GM21367 (cell line): ENCODE data around the gene NTNG2.

Experiments used
- ATAC-seq: cut with Tn5 transposase; IDR thresholded peaks from one replicate; pipeline ENCODE4 v1.9.1; 2021; ENCODE audit not compliant: unreplicated experiment

Gene NTNG2

GRCh38 chr9:132169672-132170392 is 8.0 kb downstream of the NTNG2 start:
- ATAC-seq: no peak

DNA sequence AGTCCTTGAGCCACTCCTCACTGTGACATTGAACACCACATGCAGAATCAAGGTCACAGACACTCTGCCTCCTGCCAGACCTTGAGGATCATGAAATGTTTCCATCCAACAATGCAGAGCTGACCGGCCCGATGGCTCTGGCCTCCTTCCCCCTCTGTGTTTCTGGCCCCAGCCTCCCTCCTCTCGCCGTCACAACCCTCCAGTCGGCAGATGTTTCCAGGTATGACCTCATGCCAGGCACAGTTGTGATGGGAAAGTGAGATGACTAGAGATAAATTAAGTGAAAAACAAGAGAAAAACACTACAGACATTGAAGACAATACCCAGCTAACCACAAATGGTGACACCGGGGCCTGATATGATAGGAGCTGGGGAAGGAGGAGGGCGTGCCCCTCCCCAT is 9.8 kb downstream of the NTNG2 start:
- no peak for ATAC-seq

DNA sequence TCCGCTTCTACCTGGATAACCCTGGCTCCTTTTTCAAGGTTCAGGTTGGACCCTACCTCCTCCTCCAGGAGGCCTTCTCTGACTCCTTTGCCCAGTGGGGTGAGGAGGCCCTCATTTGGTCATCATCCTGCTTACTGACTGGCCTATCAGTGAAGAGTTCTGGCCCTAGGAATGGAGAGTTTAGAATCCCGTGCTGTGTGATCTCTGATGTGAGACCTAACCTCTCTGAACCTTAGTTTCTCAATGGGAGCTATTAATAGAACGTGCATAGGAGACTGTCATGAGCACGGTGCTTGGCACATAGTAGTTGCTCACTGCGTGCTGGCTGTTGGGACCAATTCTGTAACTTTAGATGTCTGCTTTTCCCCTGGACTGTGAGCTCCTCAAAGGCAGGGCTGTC is 10.3 kb downstream of the NTNG2 start:
- no peak for ATAC-seq

GRCh38 chr9:132175431-132175830 is 13.6 kb downstream of the NTNG2 start:
- no peak for ATAC-seq

GRCh38 chr9:132176338-132176737 is 14.5 kb downstream of the NTNG2 start:
- ATAC-seq: no peak

GRCh38 chr9:132181796-132182313 is 20.0 kb downstream of the NTNG2 start:
- no peak for ATAC-seq

DNA sequence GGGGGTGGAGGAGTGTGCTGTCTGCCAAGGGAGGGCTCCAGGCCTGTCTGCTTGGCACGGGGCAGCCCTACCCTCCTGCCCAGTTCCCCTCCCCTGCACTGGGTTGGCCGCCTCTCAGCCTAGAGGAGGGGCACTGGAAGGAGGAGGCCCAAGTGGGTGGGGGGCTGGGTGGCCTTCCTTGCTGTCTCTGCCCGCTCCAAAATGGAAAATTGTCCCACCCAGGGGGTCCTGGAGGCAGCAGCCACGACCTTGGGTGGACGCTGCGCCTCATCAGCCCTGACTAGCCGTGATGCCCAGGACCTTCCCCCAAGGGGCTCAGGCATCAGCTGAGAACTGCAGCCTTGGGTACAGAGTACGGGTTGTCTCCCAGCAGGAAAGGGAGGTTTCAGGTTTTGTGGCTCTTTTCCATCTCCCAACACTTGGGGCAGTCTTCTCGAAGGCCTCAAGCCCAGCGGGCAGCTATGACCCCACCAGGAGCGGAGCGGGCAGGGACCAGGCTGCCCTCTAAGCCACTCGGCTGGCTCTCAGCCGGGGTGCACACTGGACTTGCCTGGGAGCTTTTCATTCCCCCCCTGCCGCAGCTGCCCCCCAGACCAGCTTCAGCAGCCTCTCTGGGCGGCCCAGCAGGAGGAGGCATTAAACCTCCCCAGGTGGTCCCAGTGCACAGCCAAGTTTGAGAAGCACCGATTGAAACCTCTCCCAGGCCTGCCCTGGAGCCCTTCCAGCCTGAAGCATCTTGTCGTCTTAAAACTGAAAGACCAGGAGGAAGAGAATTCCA is 20.6 kb downstream of the NTNG2 start:
- no peak for ATAC-seq

DNA sequence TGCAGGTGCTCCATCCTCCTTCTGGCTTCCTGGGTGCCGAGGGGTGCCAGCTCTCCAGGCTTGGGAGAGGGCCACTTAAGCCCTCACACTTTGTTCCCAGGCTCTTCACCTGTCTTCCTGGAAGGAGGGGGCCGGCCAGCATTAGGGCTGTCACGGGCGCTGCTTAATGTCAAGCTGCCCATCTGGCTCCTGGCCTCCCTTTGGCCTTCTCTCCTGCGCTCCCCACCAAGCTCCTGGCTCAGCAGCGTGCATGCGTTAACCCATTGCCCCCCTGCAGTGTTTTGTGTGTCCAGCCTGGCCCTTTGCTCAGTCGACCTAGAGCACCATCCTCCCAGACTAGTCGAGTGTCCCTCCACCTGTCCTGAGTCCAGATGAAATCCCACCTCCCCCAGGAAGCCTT is 21.3 kb downstream of the NTNG2 start:
- ATAC-seq: no peak

DNA sequence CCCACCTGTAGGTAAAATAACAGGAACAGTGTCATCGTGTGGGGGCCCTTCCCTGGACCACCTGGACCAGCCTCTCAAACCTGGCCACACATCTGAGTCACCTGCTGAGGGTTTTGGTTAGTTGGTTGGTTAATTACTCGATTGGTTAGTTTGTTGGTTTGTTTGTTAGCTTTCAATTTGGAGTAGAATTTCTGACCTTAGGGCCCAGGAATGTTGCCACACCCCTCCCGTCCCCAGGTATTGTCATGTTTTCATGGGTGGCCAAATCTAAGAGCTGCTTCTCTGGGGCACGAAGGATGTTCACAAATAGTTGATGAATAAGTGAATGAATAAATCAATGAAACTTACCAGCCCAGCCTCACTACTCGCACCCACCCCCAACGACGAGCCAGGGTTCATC is 21.9 kb downstream of the NTNG2 start:
- ATAC-seq: no peak

DNA sequence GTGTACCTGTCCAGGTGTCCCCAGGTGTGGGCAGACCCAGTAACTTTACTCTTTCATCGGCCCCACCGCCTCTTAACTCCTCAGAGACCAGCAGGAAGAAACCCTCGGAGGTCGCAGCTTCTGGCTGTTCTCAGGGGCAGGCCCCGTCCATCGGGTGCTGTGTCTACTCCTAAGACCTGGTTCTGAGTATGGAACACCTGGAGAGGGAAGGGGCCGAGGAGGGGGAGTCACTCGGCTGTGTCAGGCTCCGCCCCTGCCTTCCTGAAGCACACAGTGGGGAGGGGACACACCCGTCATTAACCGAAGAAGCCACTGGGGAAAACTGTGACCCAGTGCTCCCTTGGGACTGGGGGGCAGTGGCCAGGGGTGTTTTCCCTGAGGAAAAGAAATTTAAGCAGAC is 22.3 kb downstream of the NTNG2 start:
- no peak for ATAC-seq

DNA sequence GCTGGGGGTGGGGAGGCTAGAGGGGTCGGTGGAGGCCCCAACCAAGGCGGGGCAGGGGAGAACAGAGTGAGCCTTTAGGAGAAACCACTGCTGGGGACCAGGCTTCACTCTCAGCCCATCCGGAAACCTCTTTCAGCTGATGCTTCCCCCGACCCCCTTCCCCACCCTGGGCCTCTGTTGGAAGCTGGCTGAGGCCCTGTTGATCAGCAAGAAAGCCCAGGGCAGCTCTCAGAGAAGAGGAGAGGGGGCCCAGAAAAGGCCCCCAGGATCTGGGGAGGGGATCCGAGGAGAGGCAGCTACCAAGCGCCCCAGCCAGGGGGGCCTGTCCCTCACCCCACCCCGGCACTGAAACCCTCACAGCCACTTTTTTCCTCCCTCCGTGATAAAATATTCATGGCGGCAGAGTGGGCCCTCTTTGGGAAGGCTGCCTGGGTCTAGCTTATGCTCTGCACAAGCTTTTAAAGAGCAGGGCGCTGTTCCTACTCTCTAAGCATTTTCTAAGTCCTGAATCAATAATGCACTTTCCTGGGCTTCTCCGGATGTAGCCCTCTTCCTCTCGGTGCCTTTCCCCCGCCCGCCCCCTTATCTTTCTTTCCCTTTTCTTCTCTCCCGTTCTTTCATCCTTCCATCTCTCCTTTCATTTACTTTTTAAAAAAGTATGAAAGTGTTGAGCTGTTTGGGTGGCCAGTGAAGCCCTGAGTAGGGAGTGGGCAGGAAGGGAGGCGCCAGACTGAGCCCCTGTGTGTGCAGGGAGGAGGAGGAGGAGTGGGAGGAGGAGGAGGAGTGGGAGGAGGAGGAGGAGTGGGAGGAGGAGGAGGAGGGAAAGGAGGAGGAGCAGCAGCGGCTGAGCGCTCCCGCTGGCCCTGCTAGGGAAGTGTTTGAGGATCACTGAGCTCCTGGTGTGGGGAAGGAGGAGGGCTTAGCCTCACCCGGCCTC is 23.5 kb downstream of the NTNG2 start:
- ATAC-seq: no peak

- ATAC-seq: no peak
Observed at GRCh38 chr9:132187121-132187620, 25.3 kb downstream of the NTNG2 start.

DNA sequence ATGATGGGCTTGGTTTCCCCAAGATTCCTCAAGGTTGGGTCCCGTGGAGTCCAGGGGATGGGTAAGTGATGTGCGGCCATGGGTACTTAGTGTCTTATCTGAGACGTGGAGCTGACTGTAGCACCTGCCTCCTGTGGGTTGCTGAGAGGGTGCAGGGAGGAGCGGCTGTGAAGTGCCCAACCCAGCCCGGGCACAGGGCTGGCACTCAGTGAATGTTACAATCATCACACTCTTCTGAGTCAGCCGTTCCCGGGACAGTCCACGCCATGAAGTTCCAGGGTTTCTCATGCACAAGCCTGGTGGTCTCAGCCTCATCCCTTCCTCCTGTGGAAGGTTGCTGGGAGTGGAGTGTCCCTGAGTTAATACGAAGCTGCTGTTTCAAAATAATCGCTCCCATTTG is 29.1 kb downstream of the NTNG2 start:
- ATAC-seq: no peak

DNA sequence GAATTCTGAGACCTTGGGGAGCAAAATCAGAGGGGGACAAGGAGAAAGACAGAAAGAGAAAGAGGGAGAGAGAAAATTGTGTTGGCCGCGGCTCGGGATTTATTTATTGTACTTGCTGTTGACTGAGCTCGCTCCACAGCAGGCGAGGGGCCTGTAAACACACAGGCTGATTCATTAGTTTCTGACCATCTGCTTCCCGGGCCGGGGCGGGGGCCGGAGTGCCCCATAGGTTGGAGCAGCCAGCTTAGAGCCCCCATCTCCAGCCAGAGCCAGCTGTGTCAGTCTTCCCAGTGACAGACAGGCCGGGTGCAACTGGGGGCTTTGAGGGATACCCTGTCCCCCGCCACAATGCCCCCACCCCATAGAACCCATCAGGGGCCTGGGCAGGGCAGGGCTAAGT is 30.9 kb downstream of the NTNG2 start:
- no peak for ATAC-seq

DNA sequence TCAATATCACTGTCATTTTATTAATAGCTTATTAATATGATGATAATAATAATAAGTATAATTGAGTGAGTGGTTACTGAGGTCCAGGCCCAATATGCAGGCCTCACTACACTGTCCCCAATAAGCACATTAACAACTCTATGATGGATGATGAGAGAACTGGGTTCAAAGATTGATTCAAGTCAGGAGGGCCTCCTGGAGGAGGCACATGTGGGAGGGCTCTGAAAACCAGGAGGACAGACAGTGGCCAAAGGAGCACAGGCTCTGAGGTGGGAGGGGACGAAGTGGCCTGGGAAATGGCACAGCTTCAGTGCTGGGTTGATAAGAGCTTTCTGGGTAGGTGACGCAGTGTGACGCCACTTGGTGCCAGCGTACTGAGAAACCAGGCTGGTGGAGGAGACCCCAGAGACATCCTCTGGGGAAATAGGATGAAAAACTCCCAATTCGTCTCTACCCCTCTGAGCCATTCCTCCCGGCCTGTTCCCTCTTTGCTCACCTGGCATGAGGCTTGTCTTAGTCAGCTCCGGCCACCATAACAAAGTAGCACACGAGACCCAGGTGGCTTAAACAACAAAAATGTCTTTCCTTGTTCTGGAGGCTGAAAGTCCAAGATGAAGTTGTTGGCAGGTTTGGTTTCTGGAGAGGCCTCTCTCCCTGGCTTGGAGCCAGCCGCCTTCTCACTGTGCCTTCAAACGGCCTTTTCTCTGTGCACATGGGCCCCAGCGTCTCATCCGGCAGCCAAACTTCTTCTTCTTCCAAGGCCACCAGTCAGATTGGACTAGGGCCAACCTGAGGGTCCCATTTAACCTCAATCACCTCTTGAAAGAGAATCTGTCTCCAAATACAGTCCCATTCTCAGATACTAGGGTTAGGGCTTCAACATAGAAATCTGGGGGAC is 31.6 kb downstream of the NTNG2 start:
- no peak for ATAC-seq

DNA sequence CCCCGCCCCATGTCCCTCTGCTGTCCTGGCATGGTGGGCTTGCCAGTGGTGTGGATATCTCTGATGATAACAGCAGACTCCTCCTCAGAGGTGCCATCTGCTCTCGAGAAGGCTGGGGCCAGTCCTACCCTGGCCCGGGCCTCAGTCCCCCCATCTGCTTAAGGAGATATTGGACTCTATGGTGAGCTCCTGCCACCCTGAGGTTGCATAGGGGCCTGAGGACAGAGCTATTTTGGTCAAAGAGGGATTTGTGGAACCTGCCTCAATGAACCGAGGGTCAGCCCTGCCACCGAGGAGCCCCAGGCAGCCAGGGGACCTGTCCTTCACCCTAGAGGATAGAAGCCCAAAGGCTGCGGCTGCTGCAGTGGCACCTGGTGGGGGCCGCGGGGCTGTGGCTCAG is 32.6 kb downstream of the NTNG2 start:
- ATAC-seq: no peak

- ATAC-seq: no peak
Observed at GRCh38 chr9:132197315-132197714, 35.5 kb downstream of the NTNG2 start.

GRCh38 chr9:132197856-132198550 is 36.1 kb downstream of the NTNG2 start:
- ATAC-seq: no peak

DNA sequence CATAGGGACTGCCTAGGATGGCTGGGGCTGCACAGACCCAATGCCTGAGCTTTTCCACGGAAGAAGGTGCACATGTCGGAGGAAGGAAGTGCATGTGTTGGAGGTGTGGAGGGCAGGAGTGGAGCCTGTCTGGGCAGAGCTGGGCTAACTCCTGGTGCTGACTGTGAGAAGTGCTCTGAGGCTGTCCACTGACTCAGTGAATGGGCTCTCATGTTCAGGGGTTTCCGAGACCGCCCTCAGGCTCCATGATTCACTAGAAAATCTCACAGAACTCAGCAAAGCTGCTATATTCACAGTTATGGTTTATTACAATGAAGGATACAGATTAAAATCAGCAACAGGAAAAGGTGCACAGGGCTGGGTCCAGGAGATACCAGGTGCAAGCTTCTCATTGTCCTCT is 37.2 kb downstream of the NTNG2 start:
- ATAC-seq: no peak

DNA sequence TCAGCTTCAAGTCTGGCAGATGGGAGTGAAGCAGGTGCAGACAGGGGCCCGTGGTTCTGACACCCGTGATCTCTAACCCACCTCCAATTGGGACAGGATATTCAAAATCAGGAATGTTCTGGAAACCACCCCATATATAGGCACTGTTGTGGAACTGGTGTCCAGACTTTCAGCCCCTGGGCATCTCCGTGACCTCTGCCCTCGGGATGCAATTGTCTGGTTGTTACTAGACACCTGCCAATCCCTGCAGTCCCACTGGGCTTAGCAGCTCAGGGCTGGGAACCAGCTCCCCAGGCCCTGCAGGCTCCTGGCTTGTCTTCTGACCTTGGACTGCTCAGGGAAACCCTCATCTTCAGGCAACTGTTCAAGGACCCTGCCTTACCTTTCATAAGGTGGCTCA is 38.8 kb downstream of the NTNG2 start:
- ATAC-seq: no peak
